Measurements from ENCODE around the gene CHD9. TPM values are rescaled to one million over a fixed set of nuclear protein-coding genes. Genes with fewer than 3 reads are reported as not detected.

Gene CHD9
- total RNA-seq, 1 experiment from 2014 or later: 18.9 TPM

DNA sequence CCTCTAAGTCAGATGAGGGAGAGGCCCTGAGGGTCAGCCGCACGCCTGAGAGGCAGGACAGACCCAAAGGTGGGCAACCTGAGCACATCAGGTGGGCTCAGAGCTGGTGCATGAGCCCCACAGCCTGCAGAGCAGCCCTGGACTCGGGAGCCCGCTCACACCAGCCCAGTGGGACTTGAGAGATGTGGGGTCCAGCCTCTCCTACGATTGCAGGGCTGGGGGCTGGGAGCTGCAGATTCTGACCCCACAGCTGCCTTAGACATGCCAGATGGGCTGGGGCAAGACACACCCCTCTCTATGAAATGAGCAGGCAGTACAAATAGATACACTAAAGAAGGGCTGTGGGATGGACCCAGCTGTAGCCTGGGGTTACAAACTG is 302.4 kb downstream of the CHD9 start:
- H3K9me3 ChIP-seq (ENCODE audit: control insufficient read depth in 1 of 2, insufficient read depth in 1 of 2, low read depth in 1 of 2, low read length in 2 of 2): no peaks in the 10 kb centered on the region
- POLR2A ChIA-PET: no interaction called here
- H3K79me2 ChIP-seq (ENCODE audit: insufficient read depth, low read length): no peaks in the 10 kb centered on the region
- no peak overlapping the region for H3K4me3 ChIP-seq (replicated peaks in 1 of 2; ENCODE audit: low read depth in 1 of 2, low read length in 2 of 2)
- H3K27me3 ChIP-seq (ENCODE audit: insufficient read depth, low read length): no peaks in the 10 kb centered on the region
- H3K9me2 ChIP-seq (ENCODE audit: insufficient read depth): no peaks in the 10 kb centered on the region
- no peak overlapping the region for H3K27ac ChIP-seq (ENCODE audit: low read depth, low read length)
- no TSS peak for BruUV-seq (replicated peaks)
- no peaks in the 10 kb centered on the region for H3K36me3 ChIP-seq (ENCODE audit: control insufficient read depth in 1 of 2, insufficient read depth in 2 of 2, low read length in 2 of 2)
- no peak for ATAC-seq
- no peaks in the 10 kb centered on the region for H3K4me1 ChIP-seq (ENCODE audit: control insufficient read depth in 1 of 2, insufficient read depth in 2 of 2, low read length in 2 of 2)
- RAD21 ChIA-PET (ENCODE audit: low non-redundant PET in 1 of 2, low total read pairs in 2 of 2, uncharacterized antibody in 2 of 2, unreplicated experiment in 2 of 2): no interaction called here
- no peak for DNase-seq (ENCODE audit: low read depth, low spot score)
- H2AFZ ChIP-seq (ENCODE audit: low read depth, low read length, poor library complexity, severe bottlenecking): no peak overlapping the region
- intact Hi-C loops (cut with micrococcal nuclease): no loop called here
- H4K20me1 ChIP-seq (ENCODE audit: insufficient read depth): no peaks in the 10 kb centered on the region
- CTCF ChIA-PET: no interaction called here
- H3K9ac ChIP-seq (ENCODE audit: low read length): no peak overlapping the region
- TF ChIP-seq ZNF274 (IDR thresholded peaks at IDR 0.05; ENCODE audit: low read depth, low read length) (no peak), EZH2phosphoT487 (IDR thresholded peaks at IDR 0.05; ENCODE audit: borderline replicate concordance) (no peak), YY1 (IDR thresholded peaks at IDR 0.05; ENCODE audit: extremely low read depth, insufficient replicate concordance, low read depth, low read length) (no peak), EGR1 (IDR thresholded peaks at IDR 0.05; ENCODE audit: low read depth) (no peak), TCF7L2 (IDR thresholded peaks at IDR 0.05; ENCODE audit: borderline replicate concordance, extremely low read depth, insufficient read depth, insufficient read length) (no peak), SP1 (IDR thresholded peaks at IDR 0.05; ENCODE audit: low read depth) (no peak), POLR2A (IDR thresholded peaks at IDR 0.05; ENCODE audit: borderline replicate concordance, extremely low read depth, insufficient read depth, insufficient read length) (no peak), SRF (IDR thresholded peaks at IDR 0.05; ENCODE audit: low read depth) (no peak), SIN3A (IDR thresholded peaks at IDR 0.05; ENCODE audit: low read depth) (no peak), CEBPB (IDR thresholded peaks at IDR 0.05; ENCODE audit: low read depth) (no peak), ELF1 (IDR thresholded peaks at IDR 0.05; ENCODE audit: borderline replicate concordance, low read depth) (no peak), RAD21 (IDR thresholded peaks at IDR 0.05; ENCODE audit: low read depth) (no peak), POLR2AphosphoS5 (IDR thresholded peaks at IDR 0.05; ENCODE audit: low read depth, low read length) (no peak), EZH2 (IDR thresholded peaks at IDR 0.05) (no peak), CBX3 (IDR thresholded peaks at IDR 0.05; ENCODE audit: low read depth) (no peak)
- TF ChIP-seq, protein P1, sequence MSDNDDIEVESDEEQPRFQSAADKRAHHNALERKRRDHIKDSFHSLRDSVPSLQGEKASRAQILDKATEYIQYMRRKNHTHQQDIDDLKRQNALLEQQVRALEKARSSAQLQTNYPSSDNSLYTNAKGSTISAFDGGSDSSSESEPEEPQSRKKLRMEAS (IDR thresholded peaks at IDR 0.05): no peak
- TF ChIP-seq, protein P2, sequence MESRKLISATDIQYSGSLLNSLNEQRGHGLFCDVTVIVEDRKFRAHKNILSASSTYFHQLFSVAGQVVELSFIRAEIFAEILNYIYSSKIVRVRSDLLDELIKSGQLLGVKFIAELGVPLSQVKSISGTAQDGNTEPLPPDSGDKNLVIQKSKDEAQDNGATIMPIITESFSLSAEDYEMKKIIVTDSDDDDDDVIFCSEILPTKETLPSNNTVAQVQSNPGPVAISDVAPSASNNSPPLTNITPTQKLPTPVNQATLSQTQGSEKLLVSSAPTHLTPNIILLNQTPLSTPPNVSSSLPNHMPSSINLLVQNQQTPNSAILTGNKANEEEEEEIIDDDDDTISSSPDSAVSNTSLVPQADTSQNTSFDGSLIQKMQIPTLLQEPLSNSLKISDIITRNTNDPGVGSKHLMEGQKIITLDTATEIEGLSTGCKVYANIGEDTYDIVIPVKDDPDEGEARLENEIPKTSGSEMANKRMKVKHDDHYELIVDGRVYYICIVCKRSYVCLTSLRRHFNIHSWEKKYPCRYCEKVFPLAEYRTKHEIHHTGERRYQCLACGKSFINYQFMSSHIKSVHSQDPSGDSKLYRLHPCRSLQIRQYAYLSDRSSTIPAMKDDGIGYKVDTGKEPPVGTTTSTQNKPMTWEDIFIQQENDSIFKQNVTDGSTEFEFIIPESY (IDR thresholded peaks at IDR 0.05; ENCODE audit: extremely low read depth, insufficient replicate concordance, low read length): no peak
- H3K4me2 ChIP-seq (ENCODE audit: low read length): no peak overlapping the region

All from HCT116 (cell line).